ENCODE results near the gene TFAP2D. TPM values are rescaled to one million over a fixed set of nuclear protein-coding genes. Genes with fewer than 3 reads are reported as not detected.

TFAP2D gene
- total RNA-seq, 1 donor from 2014 or later = not detected

DNA sequence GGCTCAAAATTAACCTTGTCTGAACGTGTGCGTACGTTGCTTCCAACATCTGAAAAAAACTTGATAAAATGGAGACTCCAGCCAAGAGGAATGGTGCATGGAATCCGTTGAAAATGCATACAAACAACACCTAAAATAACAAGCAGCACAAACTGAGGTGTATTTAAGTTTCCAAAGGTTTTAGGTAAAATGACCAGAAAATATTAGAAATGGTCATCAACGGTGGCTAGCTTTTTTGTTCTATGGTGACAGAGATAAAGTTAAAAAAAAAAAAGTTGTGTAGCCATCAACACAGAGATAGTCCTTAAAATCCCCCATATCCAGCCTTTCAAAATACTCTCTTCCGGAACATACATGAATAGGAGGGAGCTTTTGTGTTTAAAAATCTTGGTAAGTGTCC, 104.7 kb downstream of the TFAP2D start:
- DNase-seq (ENCODE audit: extremely low read depth, low read depth, low spot score) = no peak

DNA sequence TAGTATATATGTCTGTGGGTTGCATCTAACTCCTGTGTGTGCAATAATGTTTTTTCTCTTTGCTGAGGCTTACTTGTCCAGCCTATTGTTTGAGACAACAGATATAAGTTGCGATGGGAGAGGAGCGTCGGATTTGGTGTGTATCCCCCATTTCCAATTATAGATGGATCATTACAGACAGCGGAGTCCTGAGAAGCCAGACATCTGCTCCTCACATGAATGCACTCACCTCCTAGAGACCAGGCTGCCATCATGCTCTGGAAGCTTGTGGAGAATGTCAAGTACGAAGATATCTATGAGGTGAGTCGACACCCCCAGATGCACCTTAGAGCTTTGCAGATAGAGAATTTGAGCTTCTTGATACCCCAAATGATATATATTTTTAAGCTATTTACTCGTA, 105.3 kb downstream of the TFAP2D start, which contains the start of gene TFAP2B:
TFAP2B (plus strand) TSS at position 199 of the 400 bp plus-strand sequence; CDS start at position 220, 21 bp downstream.
- no peak for DNase-seq (ENCODE audit: extremely low read depth, low read depth, low spot score)

DNA sequence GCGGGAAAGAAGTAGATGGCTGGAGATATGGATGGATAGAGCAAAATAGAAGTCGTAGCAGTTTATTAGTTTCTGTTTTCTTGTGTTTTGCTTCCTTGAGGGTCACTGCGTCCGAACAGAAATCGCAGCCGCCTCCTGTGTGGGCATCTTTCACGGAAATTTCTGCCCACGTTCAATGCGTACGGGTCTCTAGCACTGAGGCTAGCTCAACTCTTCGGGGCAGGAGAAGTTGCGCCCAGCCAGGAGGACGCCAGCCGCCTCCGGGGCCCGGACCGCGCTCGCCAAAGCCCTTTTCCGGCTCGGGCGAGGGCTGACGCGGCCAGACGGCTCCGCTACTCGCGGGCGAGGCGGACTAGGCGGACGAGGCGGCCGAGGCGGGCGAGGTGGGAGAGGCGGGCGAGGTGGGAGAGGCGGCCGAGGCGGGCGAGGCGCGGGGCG, 106.2 kb downstream of the TFAP2D start:
- no peak for DNase-seq (ENCODE audit: extremely low read depth, low read depth, low spot score)

DNA sequence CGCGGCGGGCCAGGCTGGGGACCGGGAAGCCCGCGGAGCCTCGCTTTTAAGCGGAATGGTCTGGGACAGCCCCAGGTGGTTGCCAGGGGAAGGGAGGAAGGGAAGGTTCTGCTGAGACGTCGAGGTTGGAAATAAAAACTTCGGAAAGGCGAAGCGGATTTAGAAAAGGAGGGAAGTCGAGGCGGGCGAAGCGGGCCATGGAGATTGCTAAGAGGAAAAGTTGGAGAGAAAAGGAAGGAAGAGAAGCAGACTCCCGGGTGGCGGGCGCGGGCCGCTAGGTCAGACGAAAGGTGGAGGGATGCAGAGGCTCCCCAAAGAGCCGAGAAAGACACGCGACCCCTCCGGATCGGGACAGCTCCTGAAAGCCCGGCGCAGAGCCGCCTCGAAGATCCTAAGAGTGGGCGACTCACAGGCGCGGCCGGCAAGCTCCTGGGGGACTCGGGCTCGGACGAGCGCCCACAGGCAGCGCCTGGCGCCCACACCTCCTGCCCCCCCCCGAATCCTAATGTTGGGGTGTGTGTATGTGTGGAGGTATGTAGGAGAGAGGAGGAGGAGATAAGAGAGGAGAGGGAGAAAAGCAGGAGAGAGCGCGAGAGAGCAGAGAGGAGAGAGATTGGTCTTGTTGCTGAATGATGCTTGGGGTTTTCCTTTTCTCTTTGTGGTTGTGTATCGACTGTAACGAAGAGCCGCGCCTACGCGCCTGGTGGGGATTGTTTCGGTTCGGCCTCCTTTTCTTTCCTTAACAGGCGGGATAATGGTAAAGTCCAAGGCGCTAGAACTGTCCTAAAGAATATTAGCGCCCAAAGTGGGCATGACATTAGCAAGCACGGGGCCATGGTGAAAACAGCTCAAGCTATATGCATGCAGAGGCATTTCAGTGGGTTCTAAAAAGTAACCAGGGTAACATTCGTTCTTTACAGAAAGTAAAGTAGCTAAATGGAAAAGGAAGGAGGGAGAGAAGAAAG, 106.9 kb downstream of the TFAP2D start:
- DNase-seq (ENCODE audit: extremely low read depth, low read depth, low spot score) = no peak

DNA sequence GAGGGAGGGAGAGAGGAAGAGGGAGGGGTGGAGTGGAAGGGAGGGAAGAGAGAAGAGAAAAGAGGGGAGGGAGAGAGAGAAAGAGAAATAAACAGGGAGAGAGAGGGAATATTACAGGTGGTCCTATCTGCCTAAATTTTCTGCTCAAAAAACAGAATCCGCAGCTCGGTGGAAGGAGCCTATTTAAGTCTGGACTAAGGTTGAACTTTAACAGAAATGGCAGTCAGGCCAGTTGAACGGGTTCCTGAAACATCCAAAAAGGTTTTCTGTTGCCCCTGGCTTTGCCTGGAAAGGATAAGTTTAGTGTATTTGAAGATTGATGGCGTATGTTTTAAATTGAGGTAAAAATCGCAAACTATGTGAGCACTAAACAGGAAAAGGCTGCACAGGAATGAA, 107.5 kb downstream of the TFAP2D start:
- no peak for DNase-seq (ENCODE audit: extremely low read depth, low read depth, low spot score)

DNA sequence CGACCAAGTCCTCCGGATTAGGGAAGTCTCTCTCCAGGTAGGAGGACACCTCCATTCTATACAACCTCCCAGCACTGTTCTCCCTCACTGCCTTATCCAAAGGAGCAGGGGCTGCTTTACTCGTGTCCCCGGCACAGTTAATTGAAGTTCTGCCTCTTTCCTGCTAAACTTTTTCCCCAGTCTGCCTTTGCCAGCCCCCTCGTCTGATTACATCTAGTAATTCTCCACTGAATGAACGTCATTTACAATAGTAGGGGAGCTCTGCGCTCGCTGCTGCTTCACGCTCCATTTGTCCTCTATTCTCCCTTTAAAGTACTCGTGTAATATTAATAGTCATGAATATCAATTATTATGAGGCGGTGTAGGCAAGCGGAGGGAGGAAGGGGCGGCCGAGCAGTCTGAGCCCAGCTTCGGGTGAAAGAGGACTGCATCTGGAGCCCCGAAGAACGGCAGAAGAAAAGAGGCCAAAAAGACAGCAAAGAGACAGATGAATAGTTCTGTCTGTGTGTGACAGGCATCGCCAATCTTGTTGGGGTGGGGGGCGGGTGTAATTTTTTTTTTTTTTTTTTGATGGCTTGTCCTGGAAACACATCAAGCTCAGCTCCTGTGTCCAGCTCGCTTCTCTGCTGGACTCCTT, 108.2 kb downstream of the TFAP2D start:
- no peak for DNase-seq (ENCODE audit: extremely low read depth, low read depth, low spot score)

DNA sequence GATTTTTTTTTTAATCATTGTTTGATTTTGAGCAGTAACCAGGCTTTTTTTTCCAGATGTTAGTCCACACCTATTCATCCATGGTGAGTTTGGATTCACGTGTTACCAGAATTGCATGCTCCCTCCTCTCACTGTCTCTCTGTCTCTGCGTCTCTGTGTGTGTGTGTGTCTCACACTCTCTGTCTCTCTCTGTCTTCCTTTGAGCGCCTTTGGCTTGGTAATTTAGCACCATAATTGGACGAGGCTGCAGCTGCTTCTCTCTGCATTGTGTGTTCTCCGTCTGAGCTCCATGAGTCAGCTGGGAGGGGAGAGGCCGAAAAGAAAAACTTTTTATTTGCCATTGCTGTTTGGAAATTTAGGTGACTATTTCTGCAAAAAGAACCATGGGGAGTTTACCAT, 108.8 kb downstream of the TFAP2D start:
- no peak for DNase-seq (ENCODE audit: extremely low read depth, low read depth, low spot score)

Other genes with a start within 250 kb of the TFAP2D start
- gene TFAP2B, start 105.3 kb downstream of the TFAP2D start, total RNA-seq = 0.82 TPM in 1 of 2 replicates, not detected in the other

All from glomerular endothelial cell (primary cell).